Liver (tissue), 3 donors: ENCODE results near the gene APOL3.

Source experiments
- CTCF ChIP-seq: fragments of 150-350 bp; IDR thresholded peaks from 2 replicates; pipeline ENCODE4 v1.5.1; 2017; ENCODE audit warnings: improper control_type of control experiment, low read depth, low read length; ENCODE audit not compliant: missing input control
- GABPA ChIP-seq, 2 donors: IDR thresholded peaks in 1 of 2; conservative IDR thresholded peaks in 1 of 2; 2 replicates each; pipeline ENCODE4 v1.6.1; 2016; ENCODE audit warnings: antibody characterized with exemption in 2 of 2, mild to moderate bottlenecking in 1 of 2, moderate library complexity in 1 of 2
- HNF4G ChIP-seq: IDR thresholded peaks from 2 replicates; pipeline ENCODE4 v1.6.1; 2016; ENCODE audit warnings: antibody characterized with exemption
- JUND ChIP-seq, 2 donors: IDR thresholded peaks; 2 replicates each; pipeline ENCODE4 v1.6.1; 2016; ENCODE audit warnings: antibody characterized with exemption in 2 of 2
- NR2F2 ChIP-seq: IDR thresholded peaks from 2 replicates; pipeline ENCODE4 v1.6.1; 2016; ENCODE audit warnings: antibody characterized with exemption
- RAD21 ChIP-seq, 2 donors: IDR thresholded peaks; 2 replicates each; pipeline ENCODE4 v1.6.1; 2016; ENCODE audit warnings: antibody characterized with exemption in 2 of 2, mild to moderate bottlenecking in 2 of 2
- SP1 ChIP-seq: IDR thresholded peaks from 2 replicates; pipeline ENCODE4 v1.6.1; 2018; ENCODE audit warnings: antibody characterized with exemption, mild to moderate bottlenecking
- ZBTB33 ChIP-seq: IDR thresholded peaks from 2 replicates; pipeline ENCODE4 v1.6.1; 2016; ENCODE audit warnings: antibody characterized with exemption
- TF ChIP-seq, protein P1 (sequence below): IDR thresholded peaks from 2 replicates; pipeline ENCODE4 v1.6.1; 2016; ENCODE audit warnings: antibody characterized with exemption, mild to moderate bottlenecking
- donor health status: healthy.
- donor health status: healthy.

- TF ChIP-seq CTCF (no peak), GABPA (IDR thresholded peaks at IDR 0.05 in 1 of 2, conservative IDR thresholded peaks at IDR 0.05 in 1 of 2) (no peak), SP1 (no peak), ZBTB33 (no peak), NR2F2 (no peak), HNF4G (no peak), RAD21 (IDR thresholded peaks at IDR 0.05) (no peak), JUND (IDR thresholded peaks at IDR 0.05) (no peak)
- TF ChIP-seq, protein P1, sequence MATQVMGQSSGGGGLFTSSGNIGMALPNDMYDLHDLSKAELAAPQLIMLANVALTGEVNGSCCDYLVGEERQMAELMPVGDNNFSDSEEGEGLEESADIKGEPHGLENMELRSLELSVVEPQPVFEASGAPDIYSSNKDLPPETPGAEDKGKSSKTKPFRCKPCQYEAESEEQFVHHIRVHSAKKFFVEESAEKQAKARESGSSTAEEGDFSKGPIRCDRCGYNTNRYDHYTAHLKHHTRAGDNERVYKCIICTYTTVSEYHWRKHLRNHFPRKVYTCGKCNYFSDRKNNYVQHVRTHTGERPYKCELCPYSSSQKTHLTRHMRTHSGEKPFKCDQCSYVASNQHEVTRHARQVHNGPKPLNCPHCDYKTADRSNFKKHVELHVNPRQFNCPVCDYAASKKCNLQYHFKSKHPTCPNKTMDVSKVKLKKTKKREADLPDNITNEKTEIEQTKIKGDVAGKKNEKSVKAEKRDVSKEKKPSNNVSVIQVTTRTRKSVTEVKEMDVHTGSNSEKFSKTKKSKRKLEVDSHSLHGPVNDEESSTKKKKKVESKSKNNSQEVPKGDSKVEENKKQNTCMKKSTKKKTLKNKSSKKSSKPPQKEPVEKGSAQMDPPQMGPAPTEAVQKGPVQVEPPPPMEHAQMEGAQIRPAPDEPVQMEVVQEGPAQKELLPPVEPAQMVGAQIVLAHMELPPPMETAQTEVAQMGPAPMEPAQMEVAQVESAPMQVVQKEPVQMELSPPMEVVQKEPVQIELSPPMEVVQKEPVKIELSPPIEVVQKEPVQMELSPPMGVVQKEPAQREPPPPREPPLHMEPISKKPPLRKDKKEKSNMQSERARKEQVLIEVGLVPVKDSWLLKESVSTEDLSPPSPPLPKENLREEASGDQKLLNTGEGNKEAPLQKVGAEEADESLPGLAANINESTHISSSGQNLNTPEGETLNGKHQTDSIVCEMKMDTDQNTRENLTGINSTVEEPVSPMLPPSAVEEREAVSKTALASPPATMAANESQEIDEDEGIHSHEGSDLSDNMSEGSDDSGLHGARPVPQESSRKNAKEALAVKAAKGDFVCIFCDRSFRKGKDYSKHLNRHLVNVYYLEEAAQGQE: no peak
Measured at GRCh38 chr22:36143956-36144355, 16.6 kb downstream of the APOL3 start.
